ENCODE results near the gene ACSS3.

GRCh38 chr12:81095501-81096232 is 17.8 kb downstream of the ACSS3 start:
- TF ChIP-seq POLR2A (IDR thresholded peaks at IDR 0.05; ENCODE audit: low read depth, low read length) (no peak), CTCF (IDR thresholded peaks at IDR 0.05; ENCODE audit: extremely low read depth in 1 of 2, insufficient read depth in 1 of 2, low read depth in 1 of 2, low read length in 2 of 2) (no peak), EZH2 (IDR thresholded peaks at IDR 0.05; ENCODE audit: borderline replicate concordance, low read depth, low read length, severe bottlenecking) (no peak), POLR2AphosphoS5 (IDR thresholded peaks at IDR 0.05; ENCODE audit: insufficient read depth, low read depth, low read length) (no peak), GATA2 (IDR thresholded peaks at IDR 0.05; ENCODE audit: insufficient read depth, insufficient read length, low read depth, low read length) (no peak), FOS (IDR thresholded peaks at IDR 0.05; ENCODE audit: borderline replicate concordance, insufficient read depth, low read length) (no peak), MAX (IDR thresholded peaks at IDR 0.05; ENCODE audit: insufficient read depth, insufficient read length) (no peak)

All from endothelial cell of umbilical vein (primary cell).